Esophagus muscularis mucosa (tissue), 4 donors: ENCODE data around the gene FOXK1. TPM values are rescaled to one million over a fixed set of nuclear protein-coding genes. Genes with fewer than 3 reads are reported as not detected.
A peak's percentile ranks its signal among the peaks of the same experiment; 100 is the strongest.

Source experiments
- DNase-seq: peaks from one replicate; pipeline ENCODE4 v3.0.0-alpha.2; 2017; ENCODE audit errors: extremely low spot score
- H3K27ac ChIP-seq, 4 donors: fragments of 200-600 bp; sonication (generic); replicated peaks in 1 of 4; 1 replicate in 3 of 4; 2 replicates in 1 of 4; pipeline ENCODE4 v1.5.1; 2016 to 2019; ENCODE audit warnings: mild to moderate bottlenecking in 1 of 4
- H3K27me3 ChIP-seq, 4 donors: fragments of 200-600 bp; sonication (generic); one replicate each; pipeline versions ENCODE4 v1.5.1 to v1.6.0; 2016 to 2019
- H3K36me3 ChIP-seq, 4 donors: fragments of 200-600 bp; sonication (generic); one replicate each; pipeline ENCODE4 v1.5.1; 2016 to 2019
- H3K4me1 ChIP-seq, 4 donors: fragments of 200-600 bp; sonication (generic); one replicate each; pipeline ENCODE4 v1.5.1; 2016 to 2019
- H3K4me3 ChIP-seq, 4 donors: fragments of 200-600 bp; sonication (generic); 1 replicate in 2 of 4; 2 replicates in 2 of 4; pipeline ENCODE4 v1.5.1; 2016 to 2019; ENCODE audit warnings: mild to moderate bottlenecking in 4 of 4, moderate library complexity in 1 of 4
- H3K9me3 ChIP-seq, 4 donors: fragments of 200-600 bp; sonication (generic); 1 replicate in 3 of 4; 2 replicates in 1 of 4; pipeline ENCODE4 v1.5.1; 2016 to 2019
- EP300 ChIP-seq: sonication (generic); formaldehyde crosslinking; IDR thresholded peaks from one replicate; pipeline ENCODE4 v1.6.1; 2017; ENCODE audit warnings: antibody characterized with exemption
- POLR2A ChIP-seq: fragments of 450-650 bp; IDR thresholded peaks from one replicate; pipeline ENCODE4 v1.6.1; 2017; ENCODE audit warnings: antibody characterized with exemption, moderate library complexity, mild to moderate bottlenecking, low read depth
- POLR2AphosphoS5 ChIP-seq, 2 donors: sonication (generic); formaldehyde crosslinking; IDR thresholded peaks; one replicate each; pipeline ENCODE4 v1.6.1; 2017; ENCODE audit warnings: antibody characterized with exemption in 2 of 2
- WGBS: methylation state at CpG from one replicate; pipeline ENCODE4 v1.1.5; 2018; 5-methylcytosine and 5-hydroxymethylcytosine counted together
- intact Hi-C: fragments of 100-400 bp; cut with DNase I; formaldehyde crosslinking; loops from one replicate; pipeline ENCODE4 v1.15.1; 2023
- total RNA-seq, 4 donors: library from RNA; depleted of rRNA; stranded (reverse); fragments of >200 nt; gene quantifications; one replicate each; pipeline versions ENCODE4 v1.1.0 to v1.2.1, GENCODE V29; 2016
- TF ChIP-seq, protein P1 (sequence below), 3 experiments: fragments of 200-600 bp in 2 of 3; fragments of 450-650 bp in 1 of 3; sonication (generic) in 2 of 3; IDR thresholded peaks; one replicate each; pipeline ENCODE4 v1.5.1; 2017 to 2019; ENCODE audit warnings: antibody characterized with exemption in 3 of 3, mild to moderate bottlenecking in 2 of 3, moderate library complexity in 1 of 3

FOXK1 gene
- total RNA-seq, 4 donors from 2014 or later, result 23.4 to 46.1 (median 36.3) TPM

- TF ChIP-seq, protein P1, sequence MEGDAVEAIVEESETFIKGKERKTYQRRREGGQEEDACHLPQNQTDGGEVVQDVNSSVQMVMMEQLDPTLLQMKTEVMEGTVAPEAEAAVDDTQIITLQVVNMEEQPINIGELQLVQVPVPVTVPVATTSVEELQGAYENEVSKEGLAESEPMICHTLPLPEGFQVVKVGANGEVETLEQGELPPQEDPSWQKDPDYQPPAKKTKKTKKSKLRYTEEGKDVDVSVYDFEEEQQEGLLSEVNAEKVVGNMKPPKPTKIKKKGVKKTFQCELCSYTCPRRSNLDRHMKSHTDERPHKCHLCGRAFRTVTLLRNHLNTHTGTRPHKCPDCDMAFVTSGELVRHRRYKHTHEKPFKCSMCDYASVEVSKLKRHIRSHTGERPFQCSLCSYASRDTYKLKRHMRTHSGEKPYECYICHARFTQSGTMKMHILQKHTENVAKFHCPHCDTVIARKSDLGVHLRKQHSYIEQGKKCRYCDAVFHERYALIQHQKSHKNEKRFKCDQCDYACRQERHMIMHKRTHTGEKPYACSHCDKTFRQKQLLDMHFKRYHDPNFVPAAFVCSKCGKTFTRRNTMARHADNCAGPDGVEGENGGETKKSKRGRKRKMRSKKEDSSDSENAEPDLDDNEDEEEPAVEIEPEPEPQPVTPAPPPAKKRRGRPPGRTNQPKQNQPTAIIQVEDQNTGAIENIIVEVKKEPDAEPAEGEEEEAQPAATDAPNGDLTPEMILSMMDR (IDR thresholded peaks at IDR 0.05), result peak; percentile 75 to 91 (median 83)
- TF ChIP-seq EP300 (no peak), POLR2AphosphoS5 (IDR thresholded peaks at IDR 0.05) (peak; percentile 12 to 21), POLR2A (no peak)
- DNase-seq, result no peak
- no peak overlapping the region for H3K27ac ChIP-seq
- H3K4me1 ChIP-seq, result peaks cover 10 to 24% (median 17%) of the 10 kb centered on the region in 4 donors
- H3K36me3 ChIP-seq, result peaks cover 0 to 14% (median 3%) of the 10 kb centered on the region in 4 donors
- WGBS, result 23% methylated on average over 25 of the region's 37 CpGs
- H3K9me3 ChIP-seq, result no peaks in the 10 kb centered on the region
- H3K4me3 ChIP-seq, result no peak overlapping the region
- intact Hi-C loops, result loop anchor here (5.0 kb wide), 1 partner anchor 289 kb away; no protein-coding TSS in a partner anchor
- peaks cover 0 to 11% (median 0%) of the 10 kb centered on the region in 4 donors for H3K27me3 ChIP-seq
These were observed 116.0 kb downstream of the FOXK1 start for GRCh38 chr7:4797858-4798705.

DNA sequence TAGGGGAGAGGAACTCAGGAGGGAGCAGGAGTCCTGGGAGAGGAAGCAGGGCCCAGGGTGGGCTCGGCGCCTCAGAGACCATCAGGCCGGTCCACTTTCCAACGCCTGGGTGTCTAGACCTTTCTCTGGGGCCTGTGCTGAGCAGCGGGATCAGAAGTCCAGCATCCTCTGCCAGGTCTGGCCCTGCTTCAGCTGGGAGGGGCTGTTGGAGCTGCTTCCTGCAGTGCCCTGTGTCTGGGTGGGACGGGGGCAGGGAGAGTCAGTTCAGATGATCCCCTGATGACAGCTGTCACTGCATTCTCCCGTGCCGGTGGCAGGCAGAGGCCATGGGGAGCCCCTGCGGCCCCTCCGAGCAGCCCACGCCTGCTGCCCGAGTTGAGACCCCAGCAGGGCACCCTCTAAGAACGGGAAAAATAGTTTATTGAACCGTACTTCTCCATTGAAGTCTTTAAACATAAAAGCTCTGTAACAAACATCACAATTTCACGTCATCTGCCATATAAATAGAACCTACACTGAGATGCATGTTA, 116.7 kb downstream of the FOXK1 start:
- no peak overlapping the region for H3K4me3 ChIP-seq
- intact Hi-C loops, result loop anchor here (5.0 kb wide), 1 partner anchor 289 kb away; no protein-coding TSS in a partner anchor
- H3K4me1 ChIP-seq, result peaks cover 6 to 20% (median 13%) of the 10 kb centered on the region in 4 donors
- TF ChIP-seq EP300 (no peak), POLR2AphosphoS5 (IDR thresholded peaks at IDR 0.05) (no peak), POLR2A (no peak)
- TF ChIP-seq, protein P1 (IDR thresholded peaks at IDR 0.05), result no peak
- peaks cover 0 to 9% (median 3%) of the 10 kb centered on the region in 4 donors for H3K36me3 ChIP-seq
- WGBS, result 83% methylated on average over 15 of the region's 15 CpGs
- no peaks in the 10 kb centered on the region for H3K9me3 ChIP-seq
- H3K27me3 ChIP-seq, result peaks cover 0 to 16% (median 0%) of the 10 kb centered on the region in 4 donors
- H3K27ac ChIP-seq, result no peak overlapping the region
- DNase-seq, result no peak

DNA sequence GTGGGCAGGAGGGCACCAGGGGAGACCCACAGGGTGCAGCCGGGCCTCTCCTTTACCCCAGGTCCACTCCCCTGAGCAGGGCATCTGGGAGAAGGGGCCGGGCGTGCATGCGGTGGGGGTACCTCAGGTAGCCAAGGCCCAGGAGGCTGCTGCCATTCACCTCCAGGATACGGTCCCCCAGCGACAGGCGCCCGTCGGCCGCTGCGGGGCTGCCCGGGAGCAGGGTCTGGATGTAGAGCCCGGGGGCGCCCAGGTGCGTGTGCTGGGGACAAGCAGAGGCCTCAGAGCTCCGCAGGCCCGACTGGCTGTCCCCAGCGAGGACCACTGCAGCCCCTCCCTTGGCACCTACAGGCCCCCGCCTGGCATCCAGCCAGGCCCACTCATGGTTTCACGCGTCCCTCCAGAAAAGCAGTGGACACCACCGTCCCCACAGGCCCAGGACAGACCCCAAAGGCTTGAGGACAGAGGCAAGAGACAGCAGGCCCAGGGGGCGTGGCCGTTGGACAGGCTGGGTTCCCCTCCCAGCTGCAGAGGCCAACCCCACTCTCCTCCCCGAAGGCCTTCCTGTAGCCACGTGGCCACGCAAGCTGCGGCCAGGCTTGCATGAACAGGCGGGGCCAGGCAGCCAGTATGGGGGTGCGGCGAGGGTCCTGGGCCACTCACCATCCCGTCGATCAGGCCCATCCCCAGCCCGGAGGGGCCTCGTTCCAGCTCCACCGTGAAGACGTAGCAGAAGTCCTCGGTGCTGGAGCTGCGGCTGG, 117.6 kb downstream of the FOXK1 start:
- 89% methylated on average over 5 of the region's 39 CpGs for WGBS
- Histone ChIP-seq H3K9me3 (no peaks in the 10 kb centered on the region), H3K4me1 (peaks cover 6 to 20% (median 13%) of the 10 kb centered on the region in 4 donors), H3K27ac (no peak overlapping the region), H3K36me3 (peaks cover 0 to 6% (median 2%) of the 10 kb centered on the region in 4 donors), H3K27me3 (peaks cover 0 to 19% (median 0%) of the 10 kb centered on the region in 4 donors), H3K4me3 (no peak overlapping the region)
- DNase-seq, result no peak
- TF ChIP-seq, protein P1 (IDR thresholded peaks at IDR 0.05), result no peak
- TF ChIP-seq POLR2A, result no peak
- TF ChIP-seq EP300, result no peak
- TF ChIP-seq POLR2AphosphoS5 (IDR thresholded peaks at IDR 0.05), result no peak
- intact Hi-C loops, result loop anchor here (5.0 kb wide), 1 partner anchor 288 kb away; no protein-coding TSS in a partner anchor

- intact Hi-C loops, result no loop called here
These were observed 118.4 kb downstream of the FOXK1 start for GRCh38 chr7:4800487-4800886.

More at GRCh38 chr7:4800487-4800886, 118.4 kb downstream of the FOXK1 start:
- TF ChIP-seq EP300 (no peak), POLR2AphosphoS5 (IDR thresholded peaks at IDR 0.05) (no peak), POLR2A (no peak)
- TF ChIP-seq, protein P1 (IDR thresholded peaks at IDR 0.05), result no peak
- Histone ChIP-seq H3K27ac (no peak overlapping the region), H3K27me3 (peaks cover 0 to 27% (median 0%) of the 10 kb centered on the region in 4 donors), H3K4me1 (peaks cover 6 to 20% (median 13%) of the 10 kb centered on the region in 4 donors), H3K9me3 (no peaks in the 10 kb centered on the region), H3K4me3 (no peak overlapping the region), H3K36me3 (peaks cover 0 to 10% (median 3%) of the 10 kb centered on the region in 4 donors)
- WGBS, result 90% methylated on average over 7 of the region's 10 CpGs
- no peak for DNase-seq
